Smooth muscle cell (in vitro differentiated cells): ENCODE measurements around the gene ST8SIA5. TPM values are rescaled to one million over a fixed set of nuclear protein-coding genes. Genes with fewer than 3 reads are reported as not detected.

ENCODE experiments used
- DNase-seq: peaks from one replicate; lab custom pipeline; 2025; ENCODE audit not compliant: unreplicated experiment; lab: John Stamatoyannopoulos, UW
- H2AFZ ChIP-seq: fragments of 200-600 bp; sonication (generic); 2 replicates; pipeline ENCODE4 v1.6.0; 2016; ENCODE audit warnings: antibody characterized with exemption, low read depth, mild to moderate bottlenecking
- H3F3A ChIP-seq: fragments of 200-600 bp; sonication (generic); 2 replicates; pipeline ENCODE4 v1.6.0; 2017; ENCODE audit warnings: antibody characterized with exemption, low read depth
- H3K27ac ChIP-seq: fragments of 200-600 bp; sonication (generic); 2 replicates; pipeline ENCODE4 v1.5.1; 2016; ENCODE audit warnings: low read depth, mild to moderate bottlenecking
- H3K27me3 ChIP-seq: fragments of 200-600 bp; sonication (generic); 2 replicates; pipeline ENCODE4 v1.6.1; 2016; ENCODE audit warnings: low read depth, mild to moderate bottlenecking
- H3K36me3 ChIP-seq: fragments of 200-600 bp; sonication (generic); 2 replicates; pipeline ENCODE4 v1.5.1; 2016; ENCODE audit warnings: low read depth
- H3K4me1 ChIP-seq: fragments of 200-600 bp; sonication (generic); 2 replicates; pipeline ENCODE4 v1.5.1; 2016; ENCODE audit warnings: low read depth
- H3K4me2 ChIP-seq: fragments of 200-600 bp; sonication (generic); 2 replicates; pipeline ENCODE4 v1.6.0; 2016; ENCODE audit warnings: mild to moderate bottlenecking
- H3K4me3 ChIP-seq: fragments of 200-600 bp; sonication (generic); 2 replicates; pipeline ENCODE4 v1.5.1; 2016; ENCODE audit warnings: mild to moderate bottlenecking
- H3K79me2 ChIP-seq: fragments of 200-600 bp; sonication (generic); 2 replicates; pipeline ENCODE4 v1.6.0; 2016; ENCODE audit warnings: low read depth, mild to moderate bottlenecking
- H3K9ac ChIP-seq: fragments of 200-600 bp; sonication (generic); 2 replicates; pipeline ENCODE4 v1.6.0; 2016; ENCODE audit warnings: low read depth
- H3K9me3 ChIP-seq: fragments of 200-600 bp; sonication (generic); replicated peaks from 2 replicates; pipeline ENCODE4 v1.5.1; 2016; ENCODE audit warnings: low read depth
- H4K20me1 ChIP-seq: fragments of 200-600 bp; sonication (generic); 2 replicates; pipeline ENCODE4 v1.6.0; 2016; ENCODE audit warnings: low read depth
- CTCF ChIP-seq: fragments of 200-600 bp; sonication (generic); IDR thresholded peaks from 2 replicates; pipeline ENCODE4 v1.5.1; 2017; ENCODE audit warnings: borderline replicate concordance, mild to moderate bottlenecking, antibody characterized with exemption; ENCODE audit not compliant: insufficient read depth, poor library complexity, severe bottlenecking
- WGBS: methylation state at CpG from one replicate; pipeline ENCODE4 v1.1.7; 2016; ENCODE audit warnings: low lambda C conversion rate; 5-methylcytosine and 5-hydroxymethylcytosine counted together
- polyA plus RNA-seq: library from polyadenylated mRNA; unstranded; fragments of >200 nt; fragmentation: Nextera tagmentation; extraction: Ambion mirVana; gene quantifications from 2 replicates; pipeline ENCODE4 v1.2.1, GENCODE V29; 2016
- total RNA-seq: library from RNA; depleted of rRNA; stranded (reverse); fragments of >200 nt; gene quantifications from 2 replicates; pipeline ENCODE4 v1.2.3, GENCODE V29; 2014

Gene ST8SIA5
- total and polyA plus RNA-seq, 2 experiments from 2014 or later, result 0.22 TPM; not detected in 1

DNA sequence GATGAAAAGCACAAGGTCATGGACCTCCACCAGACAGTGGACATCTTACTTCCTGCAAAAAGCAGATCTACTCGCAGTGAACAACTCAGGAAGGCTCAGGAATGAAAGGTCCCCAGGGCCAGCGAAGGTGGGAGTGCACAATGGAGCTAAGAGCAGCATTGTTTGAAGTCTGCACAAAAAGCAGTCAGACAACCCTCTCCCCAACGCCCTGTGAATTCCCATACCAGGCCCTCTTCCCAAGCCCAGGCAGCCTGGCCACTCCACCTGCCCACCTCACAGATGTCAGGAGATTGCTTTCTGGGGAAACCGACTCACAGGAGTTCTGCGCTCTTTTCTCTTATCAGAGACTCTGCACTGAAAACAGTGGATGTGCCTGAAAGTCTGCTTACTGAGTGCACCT, 34.8 kb downstream of the ST8SIA5 start:
- Histone ChIP-seq H3K9ac (no peak overlapping the region), H3K27me3 (no peaks in the 10 kb centered on the region), H3K4me1 (no peaks in the 10 kb centered on the region), H3K27ac (no peak overlapping the region), H3K36me3 (no peaks in the 10 kb centered on the region), H3K4me2 (no peak overlapping the region), H3K9me3 (no peaks in the 10 kb centered on the region), H3K4me3 (no peak overlapping the region), H2AFZ (no peak overlapping the region), H3F3A (no peaks in the 10 kb centered on the region), H3K79me2 (no peaks in the 10 kb centered on the region), H4K20me1 (no peaks in the 10 kb centered on the region)
- no peak for TF ChIP-seq CTCF
- DNase-seq, result no peak
- WGBS, result 87% methylated on average over 5 of the region's 5 CpGs

DNA sequence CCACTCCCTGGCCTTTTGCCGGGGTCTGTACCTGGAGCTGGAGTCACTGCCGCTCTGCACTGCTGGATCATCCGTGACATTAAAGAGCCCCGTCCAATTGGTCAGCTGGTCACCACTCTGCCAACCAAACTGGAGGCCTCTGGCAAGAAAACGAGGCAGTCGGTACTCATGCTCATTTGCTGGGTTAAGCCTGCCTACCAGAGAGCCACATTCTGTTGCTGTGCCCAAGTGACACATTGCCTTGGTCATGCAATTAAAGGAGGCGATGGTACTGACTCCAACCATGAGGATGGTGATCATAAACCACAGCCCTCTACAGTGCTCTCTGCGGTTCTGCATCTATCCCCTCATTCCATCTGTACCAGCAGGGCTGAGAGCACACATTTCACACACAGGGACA, 35.5 kb downstream of the ST8SIA5 start:
- no peaks in the 10 kb centered on the region for H3K9me3 ChIP-seq
- H3K27ac ChIP-seq, result no peak overlapping the region
- no peaks in the 10 kb centered on the region for H3K36me3 ChIP-seq
- WGBS, result 93% methylated on average over 8 of the region's 8 CpGs
- H3K27me3 ChIP-seq, result peaks cover 2% of the 10 kb centered on the region
- no peak overlapping the region for H3K4me2 ChIP-seq
- no peaks in the 10 kb centered on the region for H3F3A ChIP-seq
- DNase-seq, result no peak
- H3K4me1 ChIP-seq, result no peaks in the 10 kb centered on the region
- H2AFZ ChIP-seq, result no peak overlapping the region
- no peaks in the 10 kb centered on the region for H4K20me1 ChIP-seq
- H3K4me3 ChIP-seq, result no peak overlapping the region
- no peak overlapping the region for H3K9ac ChIP-seq
- TF ChIP-seq CTCF, result no peak
- H3K79me2 ChIP-seq, result no peaks in the 10 kb centered on the region

- DNase-seq, result no peak
- WGBS, result 88% methylated on average over 3 of the region's 3 CpGs
Measured at GRCh38 chr18:46720521-46720920, 36.3 kb downstream of the ST8SIA5 start.

More at GRCh38 chr18:46720521-46720920, 36.3 kb downstream of the ST8SIA5 start:
- Histone ChIP-seq H3K9me3 (no peaks in the 10 kb centered on the region), H3K79me2 (no peaks in the 10 kb centered on the region), H4K20me1 (no peaks in the 10 kb centered on the region), H3F3A (no peaks in the 10 kb centered on the region), H2AFZ (no peak overlapping the region), H3K27ac (no peak overlapping the region), H3K4me2 (no peak overlapping the region), H3K4me1 (no peaks in the 10 kb centered on the region), H3K4me3 (no peak overlapping the region), H3K9ac (no peak overlapping the region), H3K36me3 (no peaks in the 10 kb centered on the region), H3K27me3 (peaks cover 9% of the 10 kb centered on the region)
- TF ChIP-seq CTCF, result no peak
